22Rv1 (cell line): ENCODE data around the gene ASZ1.

Experiments
- CTCF ChIP-seq: fragments of 450-650 bp; IDR thresholded peaks from 2 replicates; pipeline ENCODE4 v1.5.1; 2017; ENCODE audit warnings: mild to moderate bottlenecking
- ZFX ChIP-seq: fragments of 450-650 bp; IDR thresholded peaks from 2 replicates; pipeline ENCODE4 v1.6.1; 2017; ENCODE audit warnings: antibody characterized with exemption, borderline replicate concordance

- TF ChIP-seq CTCF (no peak), ZFX (no peak)
Observed at GRCh38 chr7:117444646-117445045, 17.4 kb upstream of the ASZ1 start.
